Measurements from ENCODE around the gene MPPED1. TPM values are rescaled to one million over a fixed set of nuclear protein-coding genes. Genes with fewer than 3 reads are reported as not detected.

The MPPED1 gene
- total RNA-seq, 1 experiment from 2014 or later: 0.35 TPM

- TF ChIP-seq ZNF512 (CRISPR knock-in tag; IDR thresholded peaks at IDR 0.05; ENCODE audit: borderline replicate concordance) (no peak), ZNF396 (CRISPR knock-in tag; IDR thresholded peaks at IDR 0.05; ENCODE audit: borderline replicate concordance) (no peak)
Observed at GRCh38 chr22:43542681-43543521, 131.1 kb downstream of the MPPED1 start (continued).

- DNase-seq (ENCODE audit: low spot score) (no peak), ATAC-seq (no peak)
- CTCF ChIA-PET: interaction anchor here (0.9 to 1.3 kb wide), 2 partner anchors 28 to 340 kb away, joined by 3 read pairs; no protein-coding TSS in a partner anchor
- H3K4me1 Mint-ChIP-seq: peaks cover 6% of the 10 kb centered on the region; the same call in 1 of the 2 replicates
- H3K9me3 Mint-ChIP-seq: no peaks in the 10 kb centered on the region
- TF ChIP-seq E2F4 (CRISPR knock-in tag; IDR thresholded peaks at IDR 0.05; ENCODE audit: borderline replicate concordance, low read depth): no peak
- TF ChIP-seq RELA (CRISPR knock-in tag; IDR thresholded peaks at IDR 0.05; ENCODE audit: borderline replicate concordance): no peak
- no peak for TF ChIP-seq TEAD4 (CRISPR knock-in tag; IDR thresholded peaks at IDR 0.05)
- TF ChIP-seq JUN (CRISPR knock-in tag; IDR thresholded peaks at IDR 0.05): no peak
- TF ChIP-seq ZNF263 (CRISPR knock-in tag; IDR thresholded peaks at IDR 0.05; ENCODE audit: low read depth): no peak
- H3K36me3 Mint-ChIP-seq: no peaks in the 10 kb centered on the region
- H3K4me3 Mint-ChIP-seq: no peak overlapping the region
- no peak overlapping the region for H3K27ac Mint-ChIP-seq
- POLR2A ChIA-PET: interaction anchor here (0.6 kb wide), 1 partner anchor 191 kb away, joined by 3 read pairs; no protein-coding TSS in a partner anchor
- no peaks in the 10 kb centered on the region for H3K27me3 Mint-ChIP-seq (ENCODE audit: low read depth)
Observed at GRCh38 chr22:43543522-43544288, 131.9 kb downstream of the MPPED1 start.

GRCh38 chr22:43544289-43544673, 132.5 kb downstream of the MPPED1 start:
- Mint-ChIP-seq H3K36me3 (no peaks in the 10 kb centered on the region), H3K4me3 (no peak overlapping the region), H3K27me3 (ENCODE audit: low read depth) (no peaks in the 10 kb centered on the region), H3K27ac (no peak overlapping the region), H3K4me1 (peaks cover 6% of the 10 kb centered on the region), H3K9me3 (no peaks in the 10 kb centered on the region)
- POLR2A ChIA-PET: interaction anchor here (0.6 kb wide), 1 partner anchor 191 kb away, joined by 3 read pairs; no protein-coding TSS in a partner anchor
- DNase-seq (ENCODE audit: low spot score) (no peak), ATAC-seq (no peak)
- CTCF ChIA-PET: interaction anchor here (0.9 to 1.3 kb wide), 2 partner anchors 28 to 339 kb away, joined by 3 read pairs; no protein-coding TSS in a partner anchor
- TF ChIP-seq ZNF317 (CRISPR knock-in tag; IDR thresholded peaks at IDR 0.05; ENCODE audit: borderline replicate concordance, low read depth): no peak
- no peak for TF ChIP-seq ZNF263 (CRISPR knock-in tag; IDR thresholded peaks at IDR 0.05; ENCODE audit: low read depth)
- no peak for TF ChIP-seq SOX15 (CRISPR knock-in tag; IDR thresholded peaks at IDR 0.05)
- TF ChIP-seq PRDM15 (CRISPR knock-in tag; IDR thresholded peaks at IDR 0.05): no peak
- TF ChIP-seq ERG (CRISPR knock-in tag; IDR thresholded peaks at IDR 0.05): no peak
- no peak for TF ChIP-seq ATF6 (CRISPR knock-in tag; IDR thresholded peaks at IDR 0.05)
- no peak for TF ChIP-seq HMGXB4 (CRISPR knock-in tag; IDR thresholded peaks at IDR 0.05)
- TF ChIP-seq TP53 (CRISPR knock-in tag; IDR thresholded peaks at IDR 0.05): no peak
- no peak for TF ChIP-seq ZNF219 (CRISPR knock-in tag; IDR thresholded peaks at IDR 0.05; ENCODE audit: borderline replicate concordance)
- TF ChIP-seq NFYB (CRISPR knock-in tag; conservative IDR thresholded peaks at IDR 0.05; ENCODE audit: low read depth): no peak

Measured in WTC11 (cell line).